Measurements from ENCODE around the gene MLEC.

Gene MLEC

DNA sequence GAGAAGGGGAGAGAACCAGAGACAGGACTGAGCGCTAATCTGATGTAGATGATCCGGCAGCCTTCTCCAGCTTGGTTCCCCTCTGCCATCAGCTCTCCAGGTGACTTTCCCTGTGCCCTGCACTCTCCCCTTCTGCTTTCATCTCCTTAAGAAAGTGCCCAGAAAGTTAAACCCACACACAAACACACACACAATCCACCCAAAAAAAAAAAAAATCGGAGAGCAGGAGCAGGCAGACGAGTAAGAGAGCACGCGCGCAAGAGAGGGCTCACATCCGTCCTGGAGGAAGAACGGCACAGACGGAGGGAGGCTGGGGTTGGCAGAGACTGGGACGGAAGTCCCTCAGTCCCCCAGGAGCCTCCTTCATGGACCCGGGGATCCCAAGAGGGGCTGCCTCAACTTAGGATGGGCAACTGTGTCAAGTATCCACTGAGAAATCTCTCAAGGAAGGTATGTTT, 36.7 kb upstream of the MLEC start:
- Histone ChIP-seq H3K9me3 (no peaks in the 10 kb centered on the region), H3K4me3 (ENCODE audit: low read depth in 1 of 2, low read length in 1 of 2) (no peak overlapping the region), H3K4me1 (ENCODE audit: control insufficient read depth in 1 of 2, insufficient read depth in 1 of 2, low read depth in 1 of 2, low read length in 1 of 2) (peaks cover 9 to 11% of the 10 kb centered on the region in 2 experiments), H3K27ac (no peak overlapping the region), H3K36me3 (no peaks in the 10 kb centered on the region), H3K27me3 (peaks cover 73% of the 10 kb centered on the region)
- TF ChIP-seq, protein P1, sequence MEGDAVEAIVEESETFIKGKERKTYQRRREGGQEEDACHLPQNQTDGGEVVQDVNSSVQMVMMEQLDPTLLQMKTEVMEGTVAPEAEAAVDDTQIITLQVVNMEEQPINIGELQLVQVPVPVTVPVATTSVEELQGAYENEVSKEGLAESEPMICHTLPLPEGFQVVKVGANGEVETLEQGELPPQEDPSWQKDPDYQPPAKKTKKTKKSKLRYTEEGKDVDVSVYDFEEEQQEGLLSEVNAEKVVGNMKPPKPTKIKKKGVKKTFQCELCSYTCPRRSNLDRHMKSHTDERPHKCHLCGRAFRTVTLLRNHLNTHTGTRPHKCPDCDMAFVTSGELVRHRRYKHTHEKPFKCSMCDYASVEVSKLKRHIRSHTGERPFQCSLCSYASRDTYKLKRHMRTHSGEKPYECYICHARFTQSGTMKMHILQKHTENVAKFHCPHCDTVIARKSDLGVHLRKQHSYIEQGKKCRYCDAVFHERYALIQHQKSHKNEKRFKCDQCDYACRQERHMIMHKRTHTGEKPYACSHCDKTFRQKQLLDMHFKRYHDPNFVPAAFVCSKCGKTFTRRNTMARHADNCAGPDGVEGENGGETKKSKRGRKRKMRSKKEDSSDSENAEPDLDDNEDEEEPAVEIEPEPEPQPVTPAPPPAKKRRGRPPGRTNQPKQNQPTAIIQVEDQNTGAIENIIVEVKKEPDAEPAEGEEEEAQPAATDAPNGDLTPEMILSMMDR (IDR thresholded peaks at IDR 0.05) = no peak

- H3K9me3 ChIP-seq = no peaks in the 10 kb centered on the region
- H3K27ac ChIP-seq = no peak overlapping the region
- no peak overlapping the region for H3K4me3 ChIP-seq (ENCODE audit: low read depth in 1 of 2, low read length in 1 of 2)
- H3K36me3 ChIP-seq = no peaks in the 10 kb centered on the region
- H3K27me3 ChIP-seq = peaks cover 57% of the 10 kb centered on the region
- peaks cover 9 to 11% of the 10 kb centered on the region in 2 experiments for H3K4me1 ChIP-seq (ENCODE audit: control insufficient read depth in 1 of 2, insufficient read depth in 1 of 2, low read depth in 1 of 2, low read length in 1 of 2)
- TF ChIP-seq, protein P1 (IDR thresholded peaks at IDR 0.05) = no peak
Observed at GRCh38 chr12:120651821-120652220, 35.1 kb upstream of the MLEC start.

DNA sequence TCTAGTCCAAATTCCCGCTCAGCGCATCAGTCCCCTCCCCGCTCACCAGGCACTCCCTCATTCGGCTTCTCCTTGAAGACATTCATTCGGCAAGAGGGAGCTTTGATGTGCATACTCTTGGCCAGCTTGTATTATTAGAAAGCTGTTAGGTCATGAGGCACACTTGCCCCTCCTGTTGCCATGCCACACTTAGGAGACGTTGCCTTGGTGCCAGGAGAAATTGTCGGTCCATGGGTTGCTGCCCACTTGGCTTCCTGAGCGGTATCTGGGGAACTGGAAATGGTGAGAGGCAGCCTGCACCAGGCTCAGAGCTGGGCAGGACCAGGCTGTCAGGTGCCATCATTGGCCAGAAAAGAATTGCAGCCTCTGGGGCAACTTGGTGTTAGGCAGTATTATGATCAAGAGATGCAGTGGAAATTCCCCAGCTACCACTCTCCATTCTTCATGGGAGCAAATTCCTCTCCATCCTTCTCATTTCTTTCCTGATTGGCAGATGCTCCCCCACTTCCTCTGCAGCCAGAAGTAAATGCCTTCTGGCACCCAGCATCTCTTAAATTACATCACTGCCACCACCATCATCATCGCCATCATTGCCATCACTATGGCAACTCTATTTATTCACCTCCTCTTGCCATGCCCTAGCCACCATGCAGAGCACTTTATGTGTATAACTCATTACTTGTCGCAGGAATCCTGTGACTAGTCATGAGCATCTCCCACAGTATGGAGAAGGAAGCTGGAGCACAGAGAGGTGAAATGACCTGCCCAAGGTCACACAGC, 34.1 kb upstream of the MLEC start:
- Histone ChIP-seq H3K4me1 (ENCODE audit: control insufficient read depth in 1 of 2, insufficient read depth in 1 of 2, low read depth in 1 of 2, low read length in 1 of 2) (peaks cover 9 to 11% of the 10 kb centered on the region in 2 experiments), H3K27ac (no peak overlapping the region)
- TF ChIP-seq, protein P1 (IDR thresholded peaks at IDR 0.05) = no peak

DNA sequence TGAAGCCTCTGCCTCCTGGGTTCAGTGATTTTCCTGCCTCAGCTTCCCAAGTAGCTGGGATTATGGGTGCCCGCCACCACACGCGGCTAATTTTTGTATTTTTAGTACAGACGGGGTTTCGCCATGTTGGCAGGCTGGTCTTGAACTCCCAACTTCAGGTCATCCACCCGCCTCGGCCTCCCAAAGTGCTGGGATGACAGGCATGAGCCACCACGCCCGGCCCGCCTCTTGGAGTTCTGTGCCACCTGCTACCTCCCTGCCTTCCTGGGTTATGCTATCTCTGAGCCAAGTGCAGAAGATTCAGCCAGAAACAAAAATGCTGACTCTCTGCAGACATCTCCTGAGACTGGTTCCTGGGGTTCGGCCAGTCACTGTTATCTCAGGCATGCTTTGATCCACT, 33.3 kb upstream of the MLEC start:
- no peak overlapping the region for H3K4me3 ChIP-seq (ENCODE audit: low read depth in 1 of 2, low read length in 1 of 2)
- no peaks in the 10 kb centered on the region for H3K36me3 ChIP-seq
- peaks cover 9 to 11% of the 10 kb centered on the region in 2 experiments for H3K4me1 ChIP-seq (ENCODE audit: control insufficient read depth in 1 of 2, insufficient read depth in 1 of 2, low read depth in 1 of 2, low read length in 1 of 2)
- peaks cover 46% of the 10 kb centered on the region for H3K27me3 ChIP-seq
- TF ChIP-seq, protein P1 (IDR thresholded peaks at IDR 0.05) = no peak
- H3K27ac ChIP-seq = no peak overlapping the region
- no peaks in the 10 kb centered on the region for H3K9me3 ChIP-seq

More for the DNA sequence above, 34.1 kb upstream of the MLEC start:
- no peak overlapping the region for H3K4me3 ChIP-seq (ENCODE audit: low read depth in 1 of 2, low read length in 1 of 2)
- H3K36me3 ChIP-seq = no peaks in the 10 kb centered on the region
- no peaks in the 10 kb centered on the region for H3K9me3 ChIP-seq
- peaks cover 54% of the 10 kb centered on the region for H3K27me3 ChIP-seq

DNA sequence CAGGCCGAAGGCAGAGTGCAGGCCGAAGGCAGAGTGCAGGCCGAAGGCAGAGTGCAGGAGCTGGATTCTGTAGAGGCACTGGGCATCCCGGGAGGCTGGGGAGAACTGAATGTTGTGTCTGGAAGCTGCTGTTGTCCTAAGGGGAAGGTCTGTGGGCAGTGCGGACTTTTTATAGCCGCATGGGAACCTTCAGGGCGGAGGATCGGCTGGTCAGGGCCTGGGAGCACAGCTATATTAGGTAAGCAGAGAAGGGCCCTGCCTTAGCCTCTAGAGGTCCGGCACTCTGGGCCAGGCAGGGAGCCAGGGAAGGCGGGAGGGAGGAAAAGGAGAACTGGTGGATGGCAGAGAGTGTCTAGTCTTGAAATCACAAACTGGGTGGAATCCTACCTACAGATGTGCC, 32.3 kb upstream of the MLEC start:
- Histone ChIP-seq H3K27ac (no peak overlapping the region), H3K9me3 (no peaks in the 10 kb centered on the region), H3K27me3 (peaks cover 41% of the 10 kb centered on the region), H3K4me3 (ENCODE audit: low read depth in 1 of 2, low read length in 1 of 2) (no peak overlapping the region), H3K36me3 (no peaks in the 10 kb centered on the region), H3K4me1 (ENCODE audit: control insufficient read depth in 1 of 2, insufficient read depth in 1 of 2, low read depth in 1 of 2, low read length in 1 of 2) (peaks cover 2% of the 10 kb centered on the region in 2 experiments)
- TF ChIP-seq, protein P1 (IDR thresholded peaks at IDR 0.05) = no peak
